GM12878 (cell line): ENCODE data around the gene CADPS.

Source experiments
- CREB1 ChIP-seq: IDR thresholded peaks from 2 replicates; pipeline ENCODE4 v1.6.1; 2012; ENCODE audit warnings: low read depth, mild to moderate bottlenecking, inconsistent platforms
- CTCF ChIP-seq, 3 experiments: IDR thresholded peaks in 2 of 3; conservative IDR thresholded peaks in 1 of 3; 2 replicates each; pipeline ENCODE4 v1.5.1; 2011; ENCODE audit warnings: low read depth in 3 of 3, low read length in 3 of 3, mild to moderate bottlenecking in 3 of 3, control low read depth in 2 of 3, moderate library complexity in 2 of 3, inconsistent platforms in 1 of 3, mixed read lengths in 1 of 3; ENCODE audit not compliant: control insufficient read depth in 2 of 3, insufficient read depth in 1 of 3; ENCODE audit errors: extremely low read depth in 1 of 3
- EGR1 ChIP-seq, 2 experiments: IDR thresholded peaks; 1 replicate in 1 of 2; 2 replicates in 1 of 2; pipeline ENCODE4 v1.6.1; 2011 to 2012; ENCODE audit warnings: low read depth in 2 of 2, low read length in 2 of 2, borderline replicate concordance in 1 of 2, mild to moderate bottlenecking in 1 of 2, moderate library complexity in 1 of 2
- FOXM1 ChIP-seq: IDR thresholded peaks from 2 replicates; pipeline ENCODE4 v1.6.1; 2012; ENCODE audit warnings: low read depth, mild to moderate bottlenecking, inconsistent platforms, low read length, moderate library complexity
- POLR2A ChIP-seq: IDR thresholded peaks from 2 replicates; pipeline ENCODE4 v1.6.1; 2011; ENCODE audit warnings: low read depth, mild to moderate bottlenecking, low read length
- POLR2AphosphoS5 ChIP-seq: IDR thresholded peaks from 2 replicates; pipeline ENCODE4 v1.6.1; 2011; ENCODE audit warnings: mild to moderate bottlenecking, low read length, inconsistent platforms
- REST ChIP-seq: IDR thresholded peaks from 2 replicates; pipeline ENCODE4 v1.6.1; 2012; ENCODE audit warnings: mild to moderate bottlenecking, low read depth, low read length
- SMAD1 ChIP-seq: fragments of 450-650 bp; IDR thresholded peaks from 2 replicates; pipeline ENCODE4 v1.6.1; 2018; ENCODE audit warnings: mild to moderate bottlenecking, low read depth; ENCODE audit not compliant: partially characterized antibody
- TF ChIP-seq, protein P1 (sequence below): fragments of 450-650 bp; formaldehyde crosslinking; IDR thresholded peaks from 2 replicates; pipeline ENCODE4 v1.4.0; 2020; ENCODE audit warnings: mild to moderate bottlenecking, moderate library complexity
- TF ChIP-seq, protein P2 (sequence below): IDR thresholded peaks from 2 replicates; pipeline ENCODE4 v1.6.1; 2011; ENCODE audit warnings: low read depth, low read length, improper control_type of control experiment, borderline replicate concordance

DNA sequence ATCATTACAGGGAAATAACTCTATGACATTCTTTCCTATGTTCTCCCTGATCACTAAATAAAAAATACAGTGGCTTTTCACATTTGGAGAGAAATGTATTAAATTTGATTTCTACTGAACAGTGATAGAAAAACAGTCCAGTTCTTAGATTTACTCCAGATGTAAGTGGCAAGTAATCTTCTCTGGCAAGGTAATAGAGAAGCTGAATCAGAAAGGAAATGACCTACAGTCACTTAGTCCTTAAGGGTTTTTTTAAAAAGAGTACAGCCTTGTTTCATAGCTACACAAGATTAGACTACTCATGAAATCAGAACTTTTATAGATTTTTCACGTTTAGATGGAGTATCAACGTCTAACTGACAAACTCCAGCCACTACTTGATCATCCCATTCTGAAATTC, 236.9 kb downstream of the CADPS start:
- no peak for TF ChIP-seq POLR2AphosphoS5
- no peak for TF ChIP-seq SMAD1
- no peak for TF ChIP-seq CTCF (IDR thresholded peaks at IDR 0.05 in 2 of 3, conservative IDR thresholded peaks at IDR 0.05 in 1 of 3; ENCODE audit: control insufficient read depth in 2 of 3, extremely low read depth in 1 of 3, insufficient read depth in 1 of 3, low read depth in 3 of 3, low read length in 3 of 3)
- TF ChIP-seq, protein P1, sequence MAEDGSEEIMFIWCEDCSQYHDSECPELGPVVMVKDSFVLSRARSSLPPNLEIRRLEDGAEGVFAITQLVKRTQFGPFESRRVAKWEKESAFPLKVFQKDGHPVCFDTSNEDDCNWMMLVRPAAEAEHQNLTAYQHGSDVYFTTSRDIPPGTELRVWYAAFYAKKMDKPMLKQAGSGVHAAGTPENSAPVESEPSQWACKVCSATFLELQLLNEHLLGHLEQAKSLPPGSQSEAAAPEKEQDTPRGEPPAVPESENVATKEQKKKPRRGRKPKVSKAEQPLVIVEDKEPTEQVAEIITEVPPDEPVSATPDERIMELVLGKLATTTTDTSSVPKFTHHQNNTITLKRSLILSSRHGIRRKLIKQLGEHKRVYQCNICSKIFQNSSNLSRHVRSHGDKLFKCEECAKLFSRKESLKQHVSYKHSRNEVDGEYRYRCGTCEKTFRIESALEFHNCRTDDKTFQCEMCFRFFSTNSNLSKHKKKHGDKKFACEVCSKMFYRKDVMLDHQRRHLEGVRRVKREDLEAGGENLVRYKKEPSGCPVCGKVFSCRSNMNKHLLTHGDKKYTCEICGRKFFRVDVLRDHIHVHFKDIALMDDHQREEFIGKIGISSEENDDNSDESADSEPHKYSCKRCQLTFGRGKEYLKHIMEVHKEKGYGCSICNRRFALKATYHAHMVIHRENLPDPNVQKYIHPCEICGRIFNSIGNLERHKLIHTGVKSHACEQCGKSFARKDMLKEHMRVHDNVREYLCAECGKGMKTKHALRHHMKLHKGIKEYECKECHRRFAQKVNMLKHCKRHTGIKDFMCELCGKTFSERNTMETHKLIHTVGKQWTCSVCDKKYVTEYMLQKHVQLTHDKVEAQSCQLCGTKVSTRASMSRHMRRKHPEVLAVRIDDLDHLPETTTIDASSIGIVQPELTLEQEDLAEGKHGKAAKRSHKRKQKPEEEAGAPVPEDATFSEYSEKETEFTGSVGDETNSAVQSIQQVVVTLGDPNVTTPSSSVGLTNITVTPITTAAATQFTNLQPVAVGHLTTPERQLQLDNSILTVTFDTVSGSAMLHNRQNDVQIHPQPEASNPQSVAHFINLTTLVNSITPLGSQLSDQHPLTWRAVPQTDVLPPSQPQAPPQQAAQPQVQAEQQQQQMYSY (CRISPR knock-in tag): no peak
- TF ChIP-seq FOXM1: no peak
- TF ChIP-seq REST: no peak
- TF ChIP-seq POLR2A: no peak
- no peak for TF ChIP-seq CREB1
- TF ChIP-seq EGR1 (IDR thresholded peaks at IDR 0.05; ENCODE audit: borderline replicate concordance in 1 of 2, low read depth in 2 of 2, low read length in 2 of 2): no peak
- TF ChIP-seq, protein P2, sequence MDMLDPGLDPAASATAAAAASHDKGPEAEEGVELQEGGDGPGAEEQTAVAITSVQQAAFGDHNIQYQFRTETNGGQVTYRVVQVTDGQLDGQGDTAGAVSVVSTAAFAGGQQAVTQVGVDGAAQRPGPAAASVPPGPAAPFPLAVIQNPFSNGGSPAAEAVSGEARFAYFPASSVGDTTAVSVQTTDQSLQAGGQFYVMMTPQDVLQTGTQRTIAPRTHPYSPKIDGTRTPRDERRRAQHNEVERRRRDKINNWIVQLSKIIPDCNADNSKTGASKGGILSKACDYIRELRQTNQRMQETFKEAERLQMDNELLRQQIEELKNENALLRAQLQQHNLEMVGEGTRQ: no peak
